GM04503 (cell line): ENCODE measurements around the gene IFT43.
A peak's percentile ranks its signal among the peaks of the same experiment; 100 is the strongest.

Experiments
- DNase-seq: peaks from one replicate; pipeline ENCODE4 v3.0.0-alpha.2; 2012; ENCODE audit warnings: low read depth

Gene IFT43

GRCh38 chr14:75985618-75986438 is at the start of gene IFT43:
TSS of gene IFT43 (plus strand) at chr14:75985763. CDS start at chr14:75985787, 24 bp downstream.
- peak; percentile 28 for DNase-seq

GRCh38 chr14:75939200-75939599 is 46.4 kb upstream of the IFT43 start:
- no peak for DNase-seq

GRCh38 chr14:75941030-75941429 is 44.5 kb upstream of the IFT43 start:
- DNase-seq, result peak; percentile 4

GRCh38 chr14:75944607-75945241 is 40.8 kb upstream of the IFT43 start:
- no peak for DNase-seq

GRCh38 chr14:75946785-75947184 is 38.8 kb upstream of the IFT43 start:
- DNase-seq, result no peak

GRCh38 chr14:75952489-75952888 is 33.1 kb upstream of the IFT43 start:
- DNase-seq, result no peak

GRCh38 chr14:75959031-75959430 is 26.5 kb upstream of the IFT43 start:
- DNase-seq, result no peak

- no peak for DNase-seq
Measured at GRCh38 chr14:75960231-75960630, 25.3 kb upstream of the IFT43 start.

- no peak for DNase-seq
Measured at GRCh38 chr14:75961662-75962061, 23.9 kb upstream of the IFT43 start.

- no peak for DNase-seq
Measured at GRCh38 chr14:75967866-75968265, 17.7 kb upstream of the IFT43 start.

GRCh38 chr14:75968456-75968855 is 17.1 kb upstream of the IFT43 start:
- DNase-seq, result no peak

- no peak for DNase-seq
Measured at GRCh38 chr14:75969126-75969525, 16.4 kb upstream of the IFT43 start.

- DNase-seq, result no peak
Measured at GRCh38 chr14:75969891-75970290, 15.7 kb upstream of the IFT43 start.

- DNase-seq, result no peak
Measured at GRCh38 chr14:75970989-75971388, 14.6 kb upstream of the IFT43 start.

GRCh38 chr14:75971509-75971908 is 14.1 kb upstream of the IFT43 start:
- DNase-seq, result no peak

- no peak for DNase-seq
Measured at GRCh38 chr14:75972801-75973421, 12.7 kb upstream of the IFT43 start.

GRCh38 chr14:75976826-75977581 is 8.6 kb upstream of the IFT43 start:
- DNase-seq, result no peak

GRCh38 chr14:75977582-75977943 is 8.0 kb upstream of the IFT43 start:
- no peak for DNase-seq

GRCh38 chr14:75978249-75978731 is 7.3 kb upstream of the IFT43 start:
- DNase-seq, result no peak

GRCh38 chr14:75979071-75979571 is 6.4 kb upstream of the IFT43 start:
- no peak for DNase-seq

GRCh38 chr14:75979648-75980565 is 5.7 kb upstream of the IFT43 start:
- no peak for DNase-seq
